Measurements from ENCODE around the gene HJV. TPM values are rescaled to one million over a fixed set of nuclear protein-coding genes. Genes with fewer than 3 reads are reported as not detected.

The HJV gene
- total RNA-seq, 2 donors from 2014 or later = 0.13 to 0.15 TPM

- Histone ChIP-seq H3K4me1 (ENCODE audit: control insufficient read depth, insufficient read depth, low read length) (no peaks in the 10 kb centered on the region), H3K9me3 (ENCODE audit: control insufficient read depth, low read length) (no peaks in the 10 kb centered on the region), H3K4me3 (ENCODE audit: low read length) (no peak overlapping the region), H3K27me3 (ENCODE audit: control insufficient read depth, insufficient read depth, low read length, poor library complexity, severe bottlenecking) (no peaks in the 10 kb centered on the region), H3K9ac (ENCODE audit: extremely low read depth, low read length, poor library complexity, severe bottlenecking) (no peak overlapping the region), H3K36me3 (ENCODE audit: control insufficient read depth, insufficient read depth, low read length) (peaks cover 6% of the 10 kb centered on the region), H3K27ac (ENCODE audit: low read depth, low read length) (no peak overlapping the region)
- Mint-ChIP-seq H3K36me3 (ENCODE audit: low read depth) (peaks cover 28% of the 10 kb centered on the region), H3K4me3 (no peak overlapping the region), H3K27ac (no peak overlapping the region), H3K27me3 (ENCODE audit: insufficient read depth) (no peaks in the 10 kb centered on the region), H3K9me3 (no peaks in the 10 kb centered on the region), H3K4me1 (peaks cover 38% of the 10 kb centered on the region)
- 84 to 96% methylated on average over 4 to 5 of the region's 5 CpGs for WGBS, 2 experiments (ENCODE audit: insufficient coverage in 1 of 2, insufficient read length in 1 of 2)
- no peak for TF ChIP-seq CTCF (conservative IDR thresholded peaks at IDR 0.05)
- no peak for DNase-seq
Measured at GRCh38 chr1:145992958-145993617, 28.4 kb downstream of the HJV start.

DNA sequence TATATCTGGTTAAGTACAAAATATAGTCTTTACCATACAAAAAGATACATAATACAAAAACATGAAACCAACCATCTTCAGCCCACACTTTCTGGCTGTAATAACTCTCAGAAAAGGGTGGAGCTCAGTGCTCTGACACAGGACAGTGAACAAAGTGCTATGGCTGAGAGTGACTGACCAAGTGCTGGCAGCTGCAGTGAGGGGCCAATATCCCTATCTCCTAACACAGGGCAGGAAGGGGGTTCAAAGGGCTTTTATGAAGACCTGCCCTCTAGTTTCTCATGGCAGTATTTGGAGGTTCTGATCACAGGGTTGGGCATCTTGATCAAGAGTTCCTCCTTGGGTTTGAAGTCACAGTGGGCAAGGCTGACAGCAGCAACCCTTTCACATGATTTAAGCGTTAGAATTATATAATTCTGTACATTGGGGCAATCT is 29.0 kb downstream of the HJV start:
- Histone ChIP-seq H3K27ac (ENCODE audit: low read depth, low read length) (no peak overlapping the region), H3K4me1 (ENCODE audit: control insufficient read depth, insufficient read depth, low read length) (no peaks in the 10 kb centered on the region), H3K4me3 (ENCODE audit: low read length) (no peak overlapping the region), H3K9ac (ENCODE audit: extremely low read depth, low read length, poor library complexity, severe bottlenecking) (no peak overlapping the region), H3K27me3 (ENCODE audit: control insufficient read depth, insufficient read depth, low read length, poor library complexity, severe bottlenecking) (no peaks in the 10 kb centered on the region), H3K9me3 (ENCODE audit: control insufficient read depth, low read length) (no peaks in the 10 kb centered on the region), H3K36me3 (ENCODE audit: control insufficient read depth, insufficient read depth, low read length) (peaks cover 6% of the 10 kb centered on the region)
- WGBS, 2 experiments (ENCODE audit: insufficient coverage in 1 of 2, insufficient read length in 1 of 2) = 100% methylated on average over 1 of the region's 1 CpG; no CpG with 5 or more reads in 1 of the 2 experiments
- no peak overlapping the region for H3K4me3 Mint-ChIP-seq
- H3K27me3 Mint-ChIP-seq (ENCODE audit: insufficient read depth) = no peaks in the 10 kb centered on the region
- TF ChIP-seq CTCF (conservative IDR thresholded peaks at IDR 0.05) = no peak
- peaks cover 34% of the 10 kb centered on the region for H3K4me1 Mint-ChIP-seq
- H3K36me3 Mint-ChIP-seq (ENCODE audit: low read depth) = peaks cover 28% of the 10 kb centered on the region
- no peak overlapping the region for H3K27ac Mint-ChIP-seq
- H3K9me3 Mint-ChIP-seq = no peaks in the 10 kb centered on the region
- no peak for DNase-seq

DNA sequence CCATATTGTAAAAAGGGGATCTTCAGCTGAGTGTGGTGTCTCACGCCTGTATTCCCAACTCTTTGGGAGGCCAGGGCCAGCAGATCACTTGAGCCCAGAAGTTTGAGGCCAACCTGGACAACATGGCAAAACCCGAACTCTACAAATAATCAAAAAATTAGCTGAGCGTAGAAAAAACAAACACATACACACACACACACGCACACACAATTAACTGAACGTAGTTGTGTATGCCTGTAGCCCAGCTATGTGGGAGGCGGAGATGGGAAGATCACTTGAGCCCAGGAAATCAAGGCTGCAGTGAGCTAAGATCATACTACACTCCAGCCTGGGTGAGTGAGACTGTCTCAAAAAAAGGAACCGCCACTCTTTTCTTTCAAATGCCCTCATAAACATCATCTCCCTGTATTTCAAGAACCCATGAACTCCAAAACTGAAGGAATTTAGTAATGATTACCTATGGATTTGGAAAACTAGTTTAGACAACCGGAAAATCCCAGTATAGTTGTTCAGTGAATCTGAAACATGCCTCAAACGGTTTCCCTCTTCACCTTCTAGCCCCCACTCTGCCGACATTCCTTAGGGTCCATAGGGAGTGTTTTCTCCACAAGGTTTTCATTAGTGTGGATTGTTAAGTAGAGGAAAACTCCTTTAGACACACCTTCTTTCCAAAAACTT is 29.7 kb downstream of the HJV start:
- H3K36me3 Mint-ChIP-seq (ENCODE audit: low read depth) = peaks cover 28% of the 10 kb centered on the region
- no peaks in the 10 kb centered on the region for H3K4me1 ChIP-seq (ENCODE audit: control insufficient read depth, insufficient read depth, low read length)

More for the DNA sequence above, 29.7 kb downstream of the HJV start:
- H3K36me3 ChIP-seq (ENCODE audit: control insufficient read depth, insufficient read depth, low read length) = peaks cover 6% of the 10 kb centered on the region
- H3K9ac ChIP-seq (ENCODE audit: extremely low read depth, low read length, poor library complexity, severe bottlenecking) = no peak overlapping the region
- H3K4me3 Mint-ChIP-seq = no peak overlapping the region
- no peaks in the 10 kb centered on the region for H3K9me3 ChIP-seq (ENCODE audit: control insufficient read depth, low read length)
- no peak overlapping the region for H3K27ac ChIP-seq (ENCODE audit: low read depth, low read length)
- H3K9me3 Mint-ChIP-seq = no peaks in the 10 kb centered on the region
- no peak overlapping the region for H3K27ac Mint-ChIP-seq
- no peaks in the 10 kb centered on the region for H3K27me3 Mint-ChIP-seq (ENCODE audit: insufficient read depth)
- 90 to 91% methylated on average over 2 to 9 of the region's 10 CpGs for WGBS, 2 experiments (ENCODE audit: insufficient coverage in 1 of 2, insufficient read length in 1 of 2)
- DNase-seq = no peak
- no peak for TF ChIP-seq CTCF (conservative IDR thresholded peaks at IDR 0.05)
- H3K27me3 ChIP-seq (ENCODE audit: control insufficient read depth, insufficient read depth, low read length, poor library complexity, severe bottlenecking) = no peaks in the 10 kb centered on the region
- H3K4me1 Mint-ChIP-seq = peaks cover 27% of the 10 kb centered on the region
- H3K4me3 ChIP-seq (ENCODE audit: low read length) = no peak overlapping the region

Data from endodermal cell (in vitro differentiated cells).